HG03571 (cell line): ENCODE measurements around the gene ABI3.

Source experiments
- ATAC-seq: cut with Tn5 transposase; IDR thresholded peaks from one replicate; pipeline ENCODE4 v1.9.1; 2021; ENCODE audit not compliant: unreplicated experiment

The ABI3 gene

DNA sequence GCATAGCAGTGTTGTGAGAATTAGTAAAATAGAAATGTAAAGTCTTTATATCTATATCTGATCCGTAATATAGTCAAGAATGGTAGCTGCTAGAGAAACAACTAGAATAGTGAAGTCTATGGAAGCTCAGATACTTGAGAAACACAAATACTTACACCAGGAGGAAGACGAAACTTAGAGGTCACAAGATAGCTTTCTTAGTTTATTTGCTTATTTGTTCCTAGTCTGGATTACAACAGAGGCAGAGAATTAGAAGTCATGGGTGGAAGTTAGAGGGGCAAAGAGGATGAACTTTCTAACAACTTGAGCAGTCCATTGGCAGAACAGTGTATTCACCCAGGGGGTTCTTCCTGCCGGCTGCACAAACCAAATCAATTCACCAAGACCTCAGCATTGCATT is 14.0 kb upstream of the ABI3 start:
- no peak for ATAC-seq

DNA sequence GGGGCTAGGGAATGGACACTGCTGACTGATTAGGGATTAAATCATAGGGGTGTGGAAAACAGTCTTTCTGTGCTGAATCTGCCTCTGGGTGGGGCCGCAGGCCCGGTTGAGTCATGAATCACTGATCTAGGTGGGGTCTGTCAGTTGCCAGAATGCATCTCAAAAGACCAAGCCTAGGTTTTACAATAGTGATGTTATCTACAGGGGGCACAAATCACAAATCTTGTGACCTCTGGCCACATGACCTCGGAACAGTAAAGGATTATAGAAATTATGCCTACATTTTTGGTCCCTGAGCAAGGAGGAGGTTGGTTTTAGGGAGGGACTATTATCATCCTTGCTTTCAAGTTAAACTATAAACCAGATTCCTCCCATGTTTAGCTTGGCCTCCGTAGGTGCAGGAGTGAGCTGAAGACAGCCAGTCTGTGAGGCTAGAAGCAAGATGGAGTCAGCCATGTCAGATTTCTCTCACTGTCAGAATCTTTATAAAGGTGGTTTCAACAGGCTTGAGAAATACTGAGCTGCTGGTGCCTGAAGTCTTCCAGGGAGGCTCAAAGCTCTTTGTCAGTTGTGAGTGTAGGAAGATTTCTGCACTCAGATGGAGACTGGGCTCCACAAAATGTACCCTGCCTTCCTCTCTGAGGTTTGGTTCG is 13.0 kb upstream of the ABI3 start:
- ATAC-seq: no peak

DNA sequence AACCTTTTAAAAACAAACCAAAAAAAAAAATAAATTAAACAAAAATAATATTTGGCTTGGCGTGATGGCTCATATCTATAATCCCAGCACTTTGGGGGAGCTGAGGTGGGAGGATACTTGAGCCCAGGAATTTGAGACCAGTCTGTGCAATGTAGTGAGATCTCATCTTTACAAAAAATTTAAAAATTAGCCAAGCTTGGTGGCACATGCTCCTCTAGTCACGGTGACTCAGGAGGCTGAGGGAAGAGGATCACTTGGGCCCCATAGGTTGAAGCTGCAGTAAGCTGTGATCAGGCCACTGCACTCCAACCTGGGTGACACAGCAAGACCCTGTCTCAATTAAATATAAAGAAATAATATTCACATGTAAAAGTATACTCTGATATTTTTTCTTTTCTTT is 12.3 kb upstream of the ABI3 start:
- no peak for ATAC-seq

DNA sequence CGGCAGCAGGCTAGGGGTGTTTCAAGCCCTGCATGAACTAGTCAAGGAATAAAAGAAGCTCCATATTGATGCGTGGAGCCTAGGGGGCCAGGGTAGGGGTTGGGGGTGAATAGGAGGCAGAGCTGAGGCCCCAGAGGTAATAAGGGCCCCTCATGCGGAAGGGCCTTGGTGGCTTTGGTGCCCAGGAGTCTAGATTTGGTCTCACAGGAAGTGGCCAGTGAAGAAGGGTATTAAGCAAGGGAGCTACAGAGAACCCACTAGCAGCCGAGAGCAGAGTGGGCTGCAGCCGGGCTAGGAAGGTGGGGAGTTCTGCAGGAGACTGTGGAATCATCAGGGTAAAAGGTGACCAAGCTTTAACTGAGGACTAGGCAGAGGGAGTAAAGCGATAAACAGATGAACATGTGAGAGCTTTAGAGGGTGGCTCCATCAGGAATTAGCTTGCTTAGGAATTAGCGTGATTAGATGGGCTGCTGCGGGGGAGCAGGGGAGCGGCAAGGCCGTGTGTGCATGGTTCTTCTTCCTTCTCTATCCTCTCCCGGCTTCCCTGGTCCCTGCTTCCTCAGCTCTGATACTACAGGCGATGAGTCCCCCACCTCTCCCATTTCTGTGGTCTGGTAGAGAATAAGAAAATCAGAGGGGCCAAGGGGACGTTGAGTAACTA is 10.0 kb upstream of the ABI3 start:
- no peak for ATAC-seq

DNA sequence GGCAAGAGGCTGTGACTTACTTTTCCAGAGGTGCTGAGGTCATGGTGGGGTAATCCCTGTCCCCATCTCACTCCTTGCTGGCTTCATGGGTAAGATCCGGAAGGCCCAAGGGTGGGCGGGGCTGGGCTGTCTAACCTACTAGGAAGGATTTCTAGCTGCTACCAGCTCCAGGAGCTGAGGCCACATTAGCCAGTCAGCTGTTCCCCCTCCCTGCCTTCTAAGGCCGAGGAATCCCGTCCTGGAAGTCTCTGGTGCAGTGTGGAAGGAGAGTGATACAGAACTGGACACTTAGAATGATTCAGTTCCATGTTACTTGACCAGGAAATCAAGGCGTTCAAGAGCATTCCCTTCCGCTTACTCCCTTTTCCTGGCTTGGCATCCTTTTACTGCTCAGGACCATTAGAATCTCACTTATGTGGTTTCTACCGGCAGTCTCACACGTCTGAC is 9.0 kb upstream of the ABI3 start:
- no peak for ATAC-seq

DNA sequence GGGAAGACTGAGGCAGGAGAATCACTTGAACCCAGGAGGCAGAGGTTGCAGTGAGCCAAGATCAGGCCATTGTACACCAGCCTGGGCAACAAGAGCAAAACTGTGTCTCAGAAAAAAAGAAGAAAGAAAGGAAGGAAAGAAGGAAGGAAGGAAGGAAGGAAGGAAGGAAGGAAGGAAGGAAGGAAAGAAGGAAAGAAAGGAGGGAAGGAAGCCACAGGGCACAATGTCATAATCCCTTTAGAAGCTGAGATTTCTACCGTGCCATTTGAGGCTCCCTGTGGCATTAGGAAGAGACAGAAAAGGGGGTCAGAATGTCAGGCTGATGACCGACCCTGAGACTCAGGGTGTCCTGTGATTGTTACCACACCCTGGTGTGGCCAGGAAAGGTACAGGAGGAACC is 6.7 kb upstream of the ABI3 start:
- no peak for ATAC-seq

DNA sequence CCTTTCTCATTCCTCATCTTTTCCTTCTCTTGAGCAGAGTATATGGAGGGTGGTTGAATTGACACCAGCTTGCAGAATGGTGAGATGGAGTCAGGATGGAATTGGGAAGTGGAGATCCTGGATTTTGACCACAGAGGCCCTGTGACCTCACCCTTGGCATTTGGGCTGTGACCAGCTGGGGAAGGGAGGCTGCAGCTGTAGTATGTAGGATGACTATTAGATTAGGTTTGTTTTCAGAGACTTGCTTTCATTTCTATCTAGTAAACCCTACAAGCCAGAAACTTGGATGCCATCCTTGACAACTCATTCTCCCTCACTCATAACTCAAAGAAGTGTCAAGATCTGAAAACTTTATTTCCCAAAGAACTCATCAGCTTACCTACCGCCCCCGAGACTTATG is 6.0 kb upstream of the ABI3 start:
- ATAC-seq: no peak

DNA sequence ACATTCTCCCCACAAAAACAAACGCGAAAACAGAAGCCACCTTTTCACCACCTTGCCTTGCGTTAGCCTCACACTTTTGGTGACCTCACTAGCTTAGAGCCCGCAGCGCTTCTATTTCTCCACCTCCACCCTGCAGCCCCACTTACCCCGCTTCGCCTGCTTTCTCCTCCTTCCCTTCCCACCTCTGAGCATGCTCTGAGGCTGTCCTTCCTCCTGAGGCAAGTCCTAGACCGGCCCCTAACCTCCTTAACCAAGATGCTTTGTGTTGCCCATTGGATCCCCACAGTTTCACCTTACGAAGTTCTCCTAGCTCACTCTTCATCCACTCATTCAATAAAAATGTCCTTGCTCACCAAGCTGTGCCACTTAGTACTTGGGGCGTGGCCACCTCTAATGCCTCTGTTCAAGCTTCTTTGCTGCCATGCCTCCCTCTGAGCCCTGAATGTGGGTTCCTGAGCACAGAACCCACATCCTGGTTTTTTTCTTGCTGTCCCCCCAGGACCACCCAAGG is 1.4 kb upstream of the ABI3 start:
- no peak for ATAC-seq

DNA sequence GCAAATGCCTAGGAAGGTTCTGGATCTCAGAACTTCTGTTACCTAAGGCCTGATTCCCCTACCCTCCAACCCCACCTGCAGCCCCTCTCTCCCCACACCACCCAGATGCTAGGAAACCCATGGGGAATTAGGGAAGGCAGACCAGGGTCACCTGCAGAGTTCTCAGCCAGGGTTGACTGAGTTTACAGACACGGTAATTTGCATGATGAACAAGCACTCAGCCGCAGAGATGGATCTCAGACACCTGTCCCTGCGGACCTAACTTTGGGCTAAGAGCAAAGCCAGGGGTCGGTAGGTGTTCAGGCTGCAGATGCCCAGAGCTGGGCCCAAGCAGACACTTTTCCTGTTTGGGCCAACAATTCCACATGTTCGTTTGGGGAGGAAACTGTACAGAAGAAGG is 2.9 kb downstream of the ABI3 start:
- ATAC-seq: no peak

DNA sequence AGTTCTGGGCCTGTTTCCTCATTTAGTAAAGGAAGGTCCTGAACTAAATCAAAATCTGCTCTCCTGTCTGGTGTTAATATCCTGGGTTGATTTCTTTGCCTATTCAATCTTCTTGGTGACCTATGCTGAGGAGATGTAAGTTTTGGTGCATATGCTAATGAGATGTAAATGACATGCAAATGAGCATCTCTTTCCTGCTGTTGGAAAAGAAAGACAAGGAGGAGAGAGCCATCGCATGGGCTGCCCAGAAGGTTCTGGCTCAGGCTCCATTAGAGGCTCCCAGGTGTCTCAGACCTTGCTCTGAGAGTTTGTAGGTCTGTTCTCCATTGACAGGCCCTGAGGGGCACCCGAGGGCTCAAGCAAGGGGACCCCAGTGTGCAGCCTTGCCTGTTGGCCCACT is 3.3 kb downstream of the ABI3 start:
- no peak for ATAC-seq

DNA sequence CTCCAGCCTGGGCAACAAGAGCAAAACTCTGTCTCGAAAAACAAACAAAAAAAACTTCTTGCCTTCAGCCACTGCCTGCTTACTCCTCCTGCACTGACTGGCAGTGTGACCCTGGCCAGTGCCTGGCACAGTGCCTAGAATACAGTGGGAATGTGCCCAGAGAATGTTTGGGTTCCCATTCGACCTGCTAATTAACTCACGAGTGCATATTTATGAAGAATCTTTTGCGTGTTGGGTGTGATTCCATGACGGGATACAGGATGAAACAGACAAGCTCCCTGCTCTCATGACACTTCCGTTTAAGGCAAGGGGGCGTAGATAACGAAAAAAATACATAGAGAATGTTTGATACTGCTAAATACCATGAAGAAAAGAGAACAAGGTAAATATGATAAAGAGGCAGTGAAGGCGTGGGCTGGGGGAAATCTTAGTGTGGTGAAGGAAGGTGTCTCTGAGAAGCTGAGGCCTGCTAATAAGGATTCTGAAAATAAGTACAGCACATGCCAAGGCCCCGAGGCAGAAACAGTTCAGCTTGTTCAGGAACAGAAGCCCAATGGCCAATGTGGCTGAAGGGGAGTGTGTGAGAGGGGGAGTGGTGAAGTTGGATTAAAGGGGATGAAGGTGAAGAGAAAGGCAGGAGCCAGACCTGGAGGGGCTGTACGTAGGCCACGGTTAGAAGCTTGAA is 4.3 kb downstream of the ABI3 start:
- ATAC-seq: no peak

DNA sequence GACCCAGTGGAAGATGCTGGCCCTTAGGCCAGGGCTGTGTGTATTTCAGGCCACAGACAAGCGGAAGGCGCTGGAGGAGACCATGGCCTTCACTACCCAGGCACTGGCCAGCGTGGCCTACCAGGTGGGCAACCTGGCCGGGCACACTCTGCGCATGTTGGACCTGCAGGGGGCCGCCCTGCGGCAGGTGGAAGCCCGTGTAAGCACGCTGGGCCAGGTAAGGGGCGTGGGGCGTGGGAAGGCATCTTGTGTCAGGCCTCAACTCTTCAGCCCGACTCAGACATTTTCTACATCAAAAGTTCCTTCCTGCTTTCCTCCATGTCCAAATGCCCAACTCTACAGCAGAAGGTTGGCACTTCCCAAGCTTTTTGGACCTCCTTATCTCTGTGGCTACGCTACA is 6.0 kb downstream of the ABI3 start:
- ATAC-seq: no peak

DNA sequence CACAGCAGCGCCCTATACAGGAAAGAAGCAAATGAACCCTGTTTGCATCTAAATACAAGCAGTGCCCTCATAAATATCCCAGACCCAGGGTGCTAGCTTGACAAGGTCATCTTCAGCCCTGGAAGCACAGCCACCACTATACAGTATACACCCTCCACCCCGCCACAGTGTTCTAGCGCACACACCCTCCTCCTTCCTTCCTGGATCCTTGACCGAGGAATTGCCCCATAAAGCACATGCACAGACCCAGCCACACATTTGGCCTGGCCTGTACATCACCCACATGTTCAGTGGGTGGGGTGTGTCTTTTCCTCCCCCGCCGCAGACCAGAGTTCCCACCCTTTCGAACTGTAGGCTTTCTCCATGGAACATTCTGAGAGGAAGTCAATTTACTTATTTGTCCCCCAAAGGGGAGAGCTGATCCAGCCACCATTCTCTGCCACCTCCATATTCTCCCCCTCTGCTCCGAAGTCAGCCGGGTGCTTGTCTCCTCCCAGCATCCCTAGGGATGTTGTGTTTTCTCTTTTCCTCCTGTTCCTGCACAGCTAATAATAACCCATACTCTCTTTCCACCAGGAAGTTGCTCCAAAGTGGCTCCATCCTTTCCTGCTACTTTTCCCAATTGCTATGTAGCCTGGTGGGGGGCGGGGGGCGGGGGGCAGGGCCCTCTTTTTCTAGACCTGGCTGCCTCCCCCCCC is 6.6 kb downstream of the ABI3 start:
- ATAC-seq: no peak

DNA sequence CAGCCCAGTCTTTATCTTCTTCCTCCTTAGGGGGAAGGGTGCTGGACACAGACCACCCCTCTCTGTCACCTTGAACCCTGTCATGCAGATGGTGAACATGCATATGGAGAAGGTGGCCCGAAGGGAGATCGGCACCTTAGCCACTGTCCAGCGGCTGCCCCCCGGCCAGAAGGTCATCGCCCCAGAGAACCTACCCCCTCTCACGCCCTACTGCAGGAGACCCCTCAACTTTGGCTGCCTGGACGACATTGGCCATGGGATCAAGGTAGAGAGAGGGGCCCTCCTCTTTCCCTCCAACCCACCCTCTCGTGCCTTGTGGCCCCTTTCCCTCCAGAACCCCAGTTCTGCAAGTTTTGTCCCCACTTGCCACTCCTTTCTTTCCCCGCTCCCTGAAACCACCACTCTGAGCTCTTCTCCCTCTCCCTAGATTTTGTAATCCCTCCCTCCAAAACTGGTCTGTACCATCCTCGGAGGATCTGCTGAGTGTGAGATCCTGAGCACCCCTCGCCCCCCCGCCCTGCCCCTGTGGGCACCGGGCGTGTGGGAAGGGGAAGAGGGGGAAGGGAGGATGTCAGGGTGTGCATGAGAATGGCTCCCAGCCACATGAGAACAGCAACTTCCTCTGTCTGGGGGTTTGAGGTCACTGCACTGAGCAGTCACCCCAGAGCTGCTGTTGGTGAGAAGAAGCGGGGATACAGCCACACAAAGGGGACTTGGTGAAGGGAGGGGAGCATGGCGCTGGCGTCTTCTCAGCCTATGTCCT is 7.3 kb downstream of the ABI3 start:
- ATAC-seq: no peak

DNA sequence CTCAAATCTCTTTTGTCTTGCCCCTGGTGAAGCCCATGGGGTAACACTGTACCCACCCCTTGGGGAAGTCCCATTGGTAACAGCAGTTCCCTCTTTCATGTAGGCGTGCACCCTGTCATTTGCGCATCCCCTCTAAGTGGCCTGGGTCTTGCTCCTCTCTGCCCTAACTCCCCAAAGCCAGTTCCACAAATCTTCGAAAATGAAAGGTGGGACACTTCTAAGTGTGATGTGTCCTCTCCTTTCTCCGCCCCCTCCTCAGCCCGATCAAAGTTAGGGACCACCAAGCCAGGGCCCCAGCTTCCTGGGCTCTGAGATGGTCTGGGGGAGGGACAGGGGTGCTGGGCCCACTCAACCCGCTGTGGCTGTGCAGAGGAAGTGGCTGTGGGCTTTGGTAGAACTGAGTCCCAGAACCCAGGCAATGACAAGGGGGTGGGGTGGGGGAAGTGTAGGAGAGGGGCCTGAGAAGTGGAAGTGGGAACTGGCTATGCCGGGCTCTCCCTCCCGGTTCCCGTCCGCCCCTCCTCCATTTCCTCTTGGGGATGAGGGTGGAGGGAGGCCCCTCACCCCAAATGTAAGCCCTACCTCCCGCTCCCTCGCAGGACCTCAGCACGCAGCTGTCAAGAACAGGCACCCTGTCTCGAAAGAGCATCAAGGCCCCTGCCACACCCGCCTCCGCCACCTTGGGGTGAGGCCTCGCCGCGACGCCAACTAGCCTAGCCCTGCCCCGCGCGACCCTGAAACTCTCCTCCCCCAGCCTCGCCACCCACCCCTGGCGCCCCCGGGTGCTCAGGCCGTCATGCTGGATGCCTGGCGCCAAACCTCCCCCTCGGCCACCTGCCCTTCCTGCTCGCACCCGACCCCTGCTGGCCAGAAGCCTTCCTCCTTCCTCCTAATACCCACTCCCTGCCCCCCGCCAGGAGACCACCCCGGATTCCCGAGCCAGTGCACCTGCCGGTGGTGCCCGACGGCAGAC is 8.7 kb downstream of the ABI3 start:
- peak; percentile 44 for ATAC-seq

DNA sequence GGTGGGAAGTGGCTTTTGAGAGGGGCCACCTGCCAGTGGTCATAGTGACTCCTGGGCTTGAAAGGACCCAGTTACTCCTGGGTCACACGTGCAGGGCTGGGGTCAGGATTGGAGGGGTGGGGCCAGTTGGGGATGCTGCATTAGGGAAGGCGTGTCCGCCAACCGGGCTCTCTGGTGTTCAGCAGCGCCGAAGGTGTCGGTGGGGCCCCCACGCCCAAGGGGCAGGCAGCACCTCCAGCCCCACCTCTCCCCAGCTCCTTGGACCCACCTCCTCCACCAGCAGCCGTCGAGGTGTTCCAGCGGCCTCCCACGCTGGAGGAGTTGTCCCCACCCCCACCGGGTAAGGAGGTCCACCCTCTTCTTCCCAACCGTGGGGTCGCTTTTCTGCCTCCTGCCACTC is 9.5 kb downstream of the ABI3 start:
- no peak for ATAC-seq

DNA sequence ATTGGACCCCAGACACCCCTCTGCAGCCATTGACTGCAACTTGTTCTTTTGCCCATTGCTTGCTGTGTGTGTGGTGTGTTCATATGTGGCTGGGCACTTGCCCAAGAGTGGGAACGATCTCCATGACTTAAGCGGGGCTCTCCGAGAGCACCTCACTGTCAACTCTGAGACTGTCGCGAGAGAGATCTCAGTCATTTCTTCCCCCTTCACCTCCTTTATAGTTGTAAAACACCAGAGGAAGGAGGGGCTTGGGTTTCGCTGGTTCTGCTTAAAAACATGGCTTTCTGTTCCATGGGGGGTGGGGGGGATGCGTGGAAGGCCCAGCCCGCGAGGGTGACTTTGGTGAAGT is 12.6 kb downstream of the ABI3 start:
- ATAC-seq: no peak

DNA sequence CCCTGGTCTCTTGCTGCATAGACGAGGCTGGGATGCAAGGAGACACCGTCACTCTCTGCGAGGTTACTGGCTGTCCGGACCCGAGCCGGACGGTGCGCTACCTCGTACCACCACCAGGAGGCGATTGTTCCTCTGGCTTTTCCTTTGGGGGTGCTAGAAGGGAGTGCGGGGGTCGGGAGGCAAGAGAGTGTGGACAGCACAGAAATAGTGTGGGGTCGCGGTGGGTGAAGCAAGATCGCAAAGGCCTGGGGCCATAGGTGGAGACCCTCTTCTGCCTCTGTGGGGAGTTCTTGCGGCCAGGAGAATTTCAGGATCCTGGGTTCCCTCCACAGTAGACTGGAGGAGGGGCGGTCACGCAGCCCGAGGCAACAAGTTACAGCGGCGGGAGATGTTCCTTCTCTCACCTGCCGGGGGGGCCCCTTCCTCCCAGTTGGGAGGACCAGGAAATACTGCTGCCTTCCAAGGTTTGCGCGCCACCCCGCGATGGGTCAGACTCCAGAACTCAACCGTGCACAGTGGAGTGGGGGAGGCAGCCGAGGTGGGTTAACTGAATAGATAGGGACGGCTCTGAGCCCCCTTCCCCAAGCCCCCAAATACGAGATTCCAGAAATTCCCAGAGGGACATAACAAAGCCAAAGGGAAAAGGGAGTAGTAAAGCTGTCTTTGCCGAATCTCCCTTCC is 13.2 kb downstream of the ABI3 start:
- no peak for ATAC-seq
